Measurements from ENCODE around the gene HOXC9. TPM values are rescaled to one million over a fixed set of nuclear protein-coding genes. Genes with fewer than 3 reads are reported as not detected.

Gene HOXC9
- total RNA-seq (2012; rRNA removed) (not detected in 2 replicates), polyA plus RNA-seq (2012; rRNA removed) (0.13 and 0.26 TPM in 2 replicates), Bru-seq, nascent RNA (percentile 27 among the genes with signal in this experiment), BruChase-seq, experiment 1, labeled RNA remaining after a 6-hour chase (percentile 19 among the genes with signal in this experiment), BruChase-seq, experiment 2, labeled RNA remaining after a 2-hour chase (percentile 33 among the genes with signal in this experiment)
- 0.41 and 0.46 TPM in 2 replicates for polyA plus RNA-seq (2012; cell fraction: cytosol; rRNA removed)
- polyA plus RNA-seq (2012; cell fraction: nucleus; rRNA removed; ENCODE audit: low replicate concordance) = 0.13 and 0.21 TPM in 2 replicates
- long read RNA-seq, partial matches to known transcripts = 0 of 1 reads
- long read RNA-seq, other reads (novel, unspliced or antisense) = 0 of 1 reads

- H3K56ac ChIP-seq (ENCODE audit: extremely low read depth, insufficient read depth, low read length) = no peak within 1 kb of the TSS
- no peaks in the 10 kb centered on the region for H4K20me1 ChIP-seq (ENCODE audit: insufficient read depth, low read length)
- H3K9me3 ChIP-seq (ENCODE audit: control insufficient read depth, insufficient read depth, low read length) = peaks cover 8% of the 10 kb centered on the region; the same call in 1 of the 2 replicates
- ChIA-PET POLR2A (ENCODE audit: unreplicated experiment) (interaction anchor here (0.6 kb wide), 1 partner anchor 20 kb away, joined by 3 read pairs; no protein-coding TSS in a partner anchor), CTCF (interaction anchor here (1.1 to 1.9 kb wide), 4 partner anchors 13 to 208 kb away, joined by 3 to 9 read pairs (median 4); partner anchors contain the start of gene HOXC10)
- dilution Hi-C loops (cut with HindIII; ENCODE audit: low sequenced_read_pairs, unreplicated experiment) (no loop called here), in situ Hi-C loops (cut with MboI; ENCODE audit: low sequenced_read_pairs) (no loop called here), intact Hi-C loops (cut with micrococcal nuclease) (loop anchor here (10.0 kb wide), 1 partner anchor 296 kb away; no protein-coding TSS in a partner anchor)
- ATAC-seq (ENCODE audit: low read depth) = peak; percentile 25; the same call in 1 of the 2 replicates
- no peak within 1 kb of the TSS for H2BK15ac ChIP-seq (ENCODE audit: low read depth, low read length)
- TF ChIP-seq CEBPB (IDR thresholded peaks at IDR 0.05; ENCODE audit: low read depth, low read length) (no peak), BHLHE40 (IDR thresholded peaks at IDR 0.05; ENCODE audit: low read depth, low read length) (no peak), MXI1 (IDR thresholded peaks at IDR 0.05; ENCODE audit: borderline replicate concordance, low read depth, low read length) (no peak), SMC3 (IDR thresholded peaks at IDR 0.05; ENCODE audit: low read depth, low read length) (no peak)
- no peak within 1 kb of the TSS for H2BK120ac ChIP-seq (ENCODE audit: low read depth, low read length)
- H3K27me3 ChIP-seq (ENCODE audit: control insufficient read depth, insufficient read depth, low read length) = peaks cover 98% of the 10 kb centered on the region
- H3K9me1 ChIP-seq (ENCODE audit: insufficient read depth, low read length) = no peaks in the 10 kb centered on the region
- no peak within 1 kb of the TSS for H4K8ac ChIP-seq (ENCODE audit: low read depth in 2 of 2, low read length in 2 of 2)
- DNase-seq = no peak
- H4K91ac ChIP-seq (ENCODE audit: insufficient read depth, low read depth, low read length) = no peak within 1 kb of the TSS
- no peaks in the 10 kb centered on the region for H3K79me1 ChIP-seq (ENCODE audit: low read depth in 1 of 2, low read length in 2 of 2)
- H2BK5ac ChIP-seq (ENCODE audit: low read depth, low read length, poor library complexity, severe bottlenecking) = no peak within 1 kb of the TSS
- no peak within 1 kb of the TSS for H2AK9ac ChIP-seq (replicated peaks; ENCODE audit: low read depth, low read length, poor library complexity)
- no peak within 1 kb of the TSS for H3K9ac ChIP-seq (ENCODE audit: low read depth, low read length)
- peak within 1 kb of the TSS; percentile 95 for H3K4me2 ChIP-seq (ENCODE audit: low read depth, low read length)
- no peak within 1 kb of the TSS for H2AK5ac ChIP-seq (ENCODE audit: low read depth, low read length)
- no peak within 1 kb of the TSS for H3K27ac ChIP-seq (ENCODE audit: insufficient read depth, low read length)
- no peak within 1 kb of the TSS for H3K4ac ChIP-seq (ENCODE audit: low read depth, low read length)
- H3K14ac ChIP-seq (replicated peaks; ENCODE audit: low read depth, low read length) = no peak within 1 kb of the TSS
- no peaks in the 10 kb centered on the region for H3K36me3 ChIP-seq (ENCODE audit: control insufficient read depth, insufficient read depth, low read length)
- H2AFZ ChIP-seq (replicated peaks; ENCODE audit: low read length, poor library complexity) = peak within 1 kb of the TSS; percentile 84
- no peak within 1 kb of the TSS for H4K5ac ChIP-seq (ENCODE audit: low read depth, low read length)
- H3K4me1 ChIP-seq (ENCODE audit: control insufficient read depth, insufficient read depth, low read length) = 0 out of 2 replicates have a peak, but pooled peaks cover under 1% of the 10 kb centered on the region
- WGBS, 2 experiments (ENCODE audit: extremely low coverage in 2 of 2, insufficient read length in 1 of 2) = 1% methylated on average over 44 of the region's 87 CpGs; no CpG with 5 or more reads in 1 of the 2 experiments
- H2BK20ac ChIP-seq (ENCODE audit: low read depth, low read length) = no peak within 1 kb of the TSS
- H3K18ac ChIP-seq (ENCODE audit: low read depth, low read length) = no peak within 1 kb of the TSS
- H3K23ac ChIP-seq (ENCODE audit: low read depth, low read length) = no peak within 1 kb of the TSS
- H3K4me3 ChIP-seq (ENCODE audit: insufficient read depth, low read depth, low read length) = peak within 1 kb of the TSS; percentile 32
- no TSS peak for BruUV-seq (replicated peaks)
Measured at GRCh38 chr12:54000116-54001114, at the start of gene HOXC9. HOXC9 (plus strand) TSS chr12:54000161; CDS start chr12:54000189, 28 bp downstream.
